K562 (cell line): ENCODE results near the gene LCE1A. TPM values are rescaled to one million over a fixed set of nuclear protein-coding genes. Genes with fewer than 3 reads are reported as not detected.

ENCODE experiments used
- ATF3 ChIP-seq, 2 experiments: fragments of 450-650 bp in 1 of 2; sonication (generic) in 1 of 2; formaldehyde crosslinking in 1 of 2; IDR thresholded peaks in 1 of 2; conservative IDR thresholded peaks in 1 of 2; 2 replicates each; pipeline versions ENCODE4 v1.6.1 to v1.8.1; 2016 to 2023; ENCODE audit warnings: mild to moderate bottlenecking in 2 of 2, moderate library complexity in 2 of 2, inconsistent platforms in 1 of 2, missing genetic modification reagents in 1 of 2
- CTCF ChIP-seq, 3 experiments: IDR thresholded peaks in 2 of 3; conservative IDR thresholded peaks in 1 of 3; 2 replicates each; pipeline ENCODE4 v1.5.1; 2011 to 2012; ENCODE audit warnings: low read length in 3 of 3, mild to moderate bottlenecking in 3 of 3, control low read depth in 2 of 3, improper control_type of control experiment in 1 of 3, inconsistent platforms in 1 of 3, low read depth in 1 of 3, mixed read lengths in 1 of 3, moderate library complexity in 1 of 3; ENCODE audit not compliant: insufficient read depth in 2 of 3
- ELF4 ChIP-seq: fragments of 450-650 bp; formaldehyde crosslinking; IDR thresholded peaks from 2 replicates; pipeline ENCODE4 v1.4.0; 2022; ENCODE audit warnings: missing genetic modification characterization
- KLF6 ChIP-seq: fragments of 250-450 bp; sonication (Bioruptor Pico); IDR thresholded peaks from 2 replicates; pipeline ENCODE4 v1.4.0; 2020; ENCODE audit warnings: mild to moderate bottlenecking, moderate library complexity, borderline replicate concordance
- PRDM10 ChIP-seq: fragments of 450-650 bp; IDR thresholded peaks from 2 replicates; pipeline ENCODE4 v1.6.1; 2018; ENCODE audit not compliant: partially characterized antibody
- RAD21 ChIP-seq, 2 experiments: fragments of 250-450 bp in 1 of 2; fragments of 450-650 bp in 1 of 2; sonication (Bioruptor Pico) in 1 of 2; formaldehyde crosslinking in 1 of 2; IDR thresholded peaks in 1 of 2; conservative IDR thresholded peaks in 1 of 2; 2 replicates each; pipeline versions ENCODE4 v1.4.0 to v1.8.0; 2020 to 2022; ENCODE audit warnings: mild to moderate bottlenecking in 2 of 2, moderate library complexity in 1 of 2
- REST ChIP-seq, 2 experiments: fragments of 450-650 bp; formaldehyde crosslinking in 1 of 2; IDR thresholded peaks; 2 replicates each; pipeline versions ENCODE4 v1.4.0 to v1.6.1; 2014 to 2020; ENCODE audit warnings: mild to moderate bottlenecking in 2 of 2, borderline replicate concordance in 1 of 2, low read depth in 1 of 2
- SMC3 ChIP-seq: conservative IDR thresholded peaks from 2 replicates; pipeline ENCODE4 v1.6.1; 2011; ENCODE audit warnings: low read depth, low read length, improper control_type of control experiment; ENCODE audit not compliant: insufficient read depth
- ZFP30 ChIP-seq: fragments of 250-450 bp; sonication (Bioruptor Pico); IDR thresholded peaks from 2 replicates; pipeline ENCODE4 v1.8.0; 2022; ENCODE audit warnings: moderate library complexity, mild to moderate bottlenecking, inconsistent platforms, borderline replicate concordance
- ZNF507 ChIP-seq: conservative IDR thresholded peaks from 2 replicates; pipeline ENCODE4 v1.6.1; 2017; ENCODE audit warnings: missing genetic modification characterization, missing compliant biosample characterization
- polyA plus RNA-seq, 8 experiments: library from polyadenylated mRNA; depleted of rRNA in 4 of 8; stranded (reverse) in 5 of 8; unstranded in 3 of 8; fragments of >200 nt; fragmentation: Nextera tagmentation in 2 of 8; fragmentation: Illumina TruSeq in 1 of 8; extraction: Ambion mirVana in 2 of 8; extraction: Trizol in 1 of 8; gene quantifications; 2 replicates each; pipeline versions ENCODE4 v1.2.1 to v1.2.3, GENCODE V29; 2011 to 2014; ENCODE audit warnings: inconsistent platforms in 1 of 8, missing spikeins in 1 of 8
- total RNA-seq, 7 experiments: library from RNA; depleted of rRNA in 6 of 7; stranded (reverse); fragments of >200 nt in 6 of 7; fragmentation: Illumina TruSeq in 2 of 7; extraction: Trizol in 2 of 7; gene quantifications; 2 replicates each; pipeline versions ENCODE4 v1.2.1 to v1.2.3, GENCODE V29; 2011 to 2021; ENCODE audit warnings: low replicate concordance in 1 of 7

The LCE1A gene
- total and polyA plus RNA-seq, 9 of the 15 experiments (the other 6 are each of a cell fraction or from before 2014, with no cell fraction given), result not detected

GRCh38 chr1:152869808-152870419, 42.6 kb downstream of the LCE1A start (continued):
- TF ChIP-seq RAD21 (CRISPR knock-in tag; conservative IDR thresholded peaks at IDR 0.05 in 1 of 2, IDR thresholded peaks at IDR 0.05 in 1 of 2), result peak; percentile 59 to 65
- TF ChIP-seq ELF4, result no peak
- no peak for TF ChIP-seq KLF6 (CRISPR knock-in tag)
- no peak for TF ChIP-seq PRDM10
- TF ChIP-seq REST (IDR thresholded peaks at IDR 0.05; ENCODE audit: borderline replicate concordance), result peak; percentile 39; the same call in 1 of the 2 replicates
- TF ChIP-seq REST (CRISPR knock-in tag; IDR thresholded peaks at IDR 0.05; ENCODE audit: low read depth), result no peak
- peak; percentile 72 to 85 (median 80) for TF ChIP-seq CTCF (IDR thresholded peaks at IDR 0.05 in 2 of 3, conservative IDR thresholded peaks at IDR 0.05 in 1 of 3; ENCODE audit: insufficient read depth in 2 of 3, low read depth in 1 of 3, low read length in 3 of 3)
- peak; percentile 65; the same call in 1 of the 2 replicates for TF ChIP-seq SMC3
- no peak for TF ChIP-seq ATF3 (IDR thresholded peaks at IDR 0.05)
- TF ChIP-seq ATF3 (CRISPR knock-in tag; conservative IDR thresholded peaks at IDR 0.05), result no peak
- TF ChIP-seq ZNF507, result no peak
- no peak for TF ChIP-seq ZFP30 (CRISPR knock-in tag)
